ENCODE data around the gene MYH6.
A peak's percentile ranks its signal among the peaks of the same experiment; 100 is the strongest.

Gene MYH6

DNA sequence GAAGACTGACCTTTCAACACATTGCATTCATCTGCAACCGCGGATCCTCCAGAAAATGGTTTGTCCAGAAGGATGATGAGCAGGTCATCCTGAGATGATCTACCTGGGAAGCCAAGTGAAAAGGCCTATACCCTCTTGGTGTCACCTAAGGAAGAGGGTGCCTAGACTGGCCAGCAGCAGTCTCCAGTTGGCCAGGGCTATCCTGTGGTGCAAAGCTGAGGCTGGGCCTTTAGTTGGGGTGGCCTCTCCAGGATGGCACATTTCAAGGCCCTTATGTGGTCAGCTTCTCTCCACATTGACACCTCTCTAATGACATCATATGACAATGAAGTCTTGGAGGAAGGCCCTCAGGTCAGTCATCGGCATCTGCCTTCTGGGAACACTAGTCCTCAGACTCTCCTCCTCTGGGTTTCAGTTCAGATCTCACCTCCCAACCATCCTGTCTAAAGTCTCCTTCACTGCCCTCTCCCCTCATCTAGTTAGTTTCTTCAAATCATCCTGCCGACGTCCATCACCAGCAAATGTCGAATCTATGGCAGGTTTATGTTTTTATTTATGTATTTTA is 52.1 kb downstream of the MYH6 start:
- DNase-seq (ENCODE audit: low read depth), result no peak

DNA sequence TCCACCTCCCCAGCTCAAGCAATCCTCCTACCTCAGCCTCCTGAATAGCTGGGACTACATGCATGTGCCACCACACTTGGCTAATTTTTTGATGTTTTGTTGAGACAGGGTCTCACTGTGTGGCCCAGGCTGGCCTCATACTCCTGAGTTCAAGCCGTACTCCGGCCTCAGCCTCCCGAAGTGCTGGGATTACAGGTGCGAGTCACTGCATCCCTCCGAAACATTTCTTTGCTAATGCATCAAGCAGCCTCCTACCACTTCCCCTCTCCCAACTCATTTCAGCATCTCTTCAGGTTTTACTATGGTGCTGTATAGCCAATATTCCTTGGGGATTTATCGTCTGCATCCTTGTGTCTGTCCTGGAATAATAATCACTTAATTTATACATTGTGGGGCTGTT is 53.1 kb downstream of the MYH6 start:
- DNase-seq (ENCODE audit: low read depth), result no peak

- DNase-seq (ENCODE audit: low read depth), result no peak
These were observed 54.7 kb downstream of the MYH6 start for GRCh38 chr14:23353433-23353780.

DNA sequence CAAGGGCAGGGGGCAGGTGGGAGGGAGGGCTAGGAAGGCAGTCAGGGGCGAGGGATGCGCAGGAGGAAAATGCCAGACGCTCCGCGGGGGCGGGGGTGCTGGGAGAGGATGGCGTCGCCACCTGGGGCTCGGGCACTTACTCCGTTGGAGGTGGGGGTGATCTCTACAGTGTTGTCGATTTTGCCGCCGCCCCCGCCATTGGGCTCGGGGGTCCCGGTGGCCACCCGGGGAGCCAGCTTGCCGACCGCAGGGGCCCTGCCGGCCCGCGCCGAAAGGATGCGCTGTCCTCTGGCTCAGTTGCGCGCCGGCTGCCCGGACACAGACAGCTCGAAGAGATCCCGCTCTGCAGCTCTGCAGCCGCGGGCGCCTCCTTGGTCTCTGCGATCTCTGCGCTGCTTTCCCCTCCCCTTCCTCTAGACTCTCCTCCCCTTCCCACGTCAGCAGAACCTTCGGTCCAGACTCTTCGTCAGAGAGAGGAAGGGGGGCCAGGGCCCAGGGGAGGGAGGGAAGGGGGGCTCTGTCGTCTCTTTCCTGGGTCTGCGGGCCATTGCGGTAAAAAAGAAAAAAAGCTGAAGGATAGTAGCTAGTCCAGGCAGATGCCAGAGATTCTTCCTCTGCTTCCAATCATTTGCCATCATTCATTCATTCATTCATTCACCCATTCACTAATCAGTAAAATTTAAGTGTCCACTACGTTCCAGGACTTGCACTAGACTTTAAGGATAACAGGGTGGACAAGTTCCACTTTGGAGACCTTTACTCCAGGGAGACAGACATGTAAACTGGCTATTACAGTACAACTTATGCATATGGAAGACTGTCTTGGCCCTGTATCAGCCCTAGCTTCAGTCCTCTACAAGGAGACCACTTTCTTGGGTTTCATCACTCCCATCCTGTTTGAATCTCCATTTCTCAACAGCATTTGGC is 55.3 kb downstream of the MYH6 start, which contains the start of gene SLC22A17:
TSS of gene SLC22A17 (minus strand) at position 382 of the 927 bp plus-strand sequence.
- DNase-seq (ENCODE audit: low read depth), result peak; percentile 45

- DNase-seq (ENCODE audit: low read depth), result no peak
These were observed 56.2 kb downstream of the MYH6 start for GRCh38 chr14:23351681-23352505.

- DNase-seq (ENCODE audit: low read depth), result no peak
These were observed 58.8 kb downstream of the MYH6 start for GRCh38 chr14:23349156-23349845.

DNA sequence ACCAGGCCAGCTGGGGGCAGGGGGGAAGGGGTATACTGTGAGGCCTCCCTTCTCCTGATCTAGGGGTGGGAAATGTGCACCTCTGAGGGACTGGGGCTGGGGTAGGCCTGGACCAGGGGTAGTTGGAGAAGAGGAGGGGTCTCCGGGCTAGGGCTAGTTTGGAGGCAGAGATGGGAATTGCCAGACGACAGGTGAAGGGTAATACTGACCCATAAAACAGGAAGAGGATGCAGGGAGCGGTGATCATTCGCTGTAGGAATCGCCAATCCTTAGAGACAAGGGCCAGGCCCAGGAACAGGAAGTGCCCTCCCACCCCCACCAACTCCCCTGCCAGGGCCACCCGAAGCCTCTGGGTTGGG is 59.8 kb downstream of the MYH6 start:
- DNase-seq (ENCODE audit: low read depth), result no peak

GRCh38 chr14:23347406-23348296 is 60.4 kb downstream of the MYH6 start:
- DNase-seq (ENCODE audit: low read depth), result no peak

- DNase-seq (ENCODE audit: low read depth), result no peak
These were observed 61.2 kb downstream of the MYH6 start for GRCh38 chr14:23346693-23347405.

DNA sequence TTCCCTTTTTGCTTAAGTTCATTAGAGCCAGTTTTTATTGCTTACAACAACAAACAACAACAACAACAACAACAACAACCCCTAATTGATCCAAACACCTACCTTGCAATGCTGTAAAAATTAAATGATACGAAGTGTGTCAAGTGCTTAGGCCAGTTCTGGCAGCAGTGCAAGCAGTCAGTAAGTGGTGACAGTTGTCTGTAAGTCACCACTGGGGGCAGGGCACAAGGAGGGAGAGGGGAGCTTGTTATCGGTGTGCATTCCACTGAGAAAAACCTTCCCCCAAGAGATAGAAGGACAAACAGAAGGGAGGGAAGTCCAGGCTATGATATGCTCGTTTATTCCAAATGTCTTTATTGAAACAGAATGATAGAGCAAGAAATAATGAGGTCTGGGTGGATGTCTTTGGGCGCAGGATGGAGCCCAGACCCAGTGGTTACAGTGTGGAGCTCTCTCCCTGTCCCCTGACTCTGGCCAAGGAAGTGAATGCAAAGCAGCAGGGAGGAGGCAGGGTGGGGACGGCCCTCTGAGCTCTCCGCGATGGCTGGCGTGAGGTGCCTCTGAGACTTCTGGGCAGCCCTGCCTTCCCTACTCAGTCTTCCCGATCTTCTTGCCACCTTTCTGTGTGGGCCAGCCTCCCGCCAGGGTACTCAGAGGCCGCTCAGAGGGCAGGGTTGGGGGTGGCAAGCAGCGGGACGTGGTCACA is 61.9 kb downstream of the MYH6 start:
- no peak for DNase-seq (ENCODE audit: low read depth)

GRCh38 chr14:23344481-23344880 is 63.6 kb downstream of the MYH6 start:
- no peak for DNase-seq (ENCODE audit: low read depth)

DNA sequence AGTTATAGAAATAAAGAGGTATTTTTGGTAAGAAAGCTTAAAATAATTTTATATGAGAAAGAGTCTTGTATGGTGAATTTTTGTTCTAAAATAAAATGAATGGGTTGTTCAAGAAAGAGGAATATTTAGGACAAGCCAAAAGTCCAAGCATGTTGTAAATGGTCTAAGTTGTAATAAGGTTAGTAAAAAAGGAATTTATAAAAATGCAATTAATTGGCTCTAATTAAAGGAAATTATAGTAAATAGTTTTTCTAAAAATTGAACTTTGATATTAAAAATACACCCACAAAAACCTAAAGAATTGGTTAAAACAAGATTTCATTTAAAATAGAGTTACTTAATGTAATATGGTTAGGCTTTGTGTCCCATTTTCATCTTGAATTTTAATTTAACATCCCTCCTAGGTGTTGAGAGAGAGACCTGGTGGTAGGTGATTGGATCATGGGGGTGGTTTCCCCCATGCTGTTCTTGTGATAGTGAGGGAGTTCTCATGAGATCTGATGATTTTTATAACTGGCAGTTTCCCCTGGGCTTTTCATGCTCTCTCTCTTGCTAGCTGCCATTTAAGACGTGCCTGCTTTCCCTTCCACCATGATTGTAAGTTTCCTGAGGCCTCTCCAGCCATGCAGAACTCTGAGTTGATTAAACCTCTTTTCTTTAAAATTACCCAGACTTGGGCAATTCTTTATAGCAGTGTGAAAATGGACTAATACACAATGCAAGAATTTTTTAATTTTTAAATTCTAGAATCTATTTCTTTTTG is 68.4 kb downstream of the MYH6 start:
- DNase-seq (ENCODE audit: low read depth), result no peak

DNA sequence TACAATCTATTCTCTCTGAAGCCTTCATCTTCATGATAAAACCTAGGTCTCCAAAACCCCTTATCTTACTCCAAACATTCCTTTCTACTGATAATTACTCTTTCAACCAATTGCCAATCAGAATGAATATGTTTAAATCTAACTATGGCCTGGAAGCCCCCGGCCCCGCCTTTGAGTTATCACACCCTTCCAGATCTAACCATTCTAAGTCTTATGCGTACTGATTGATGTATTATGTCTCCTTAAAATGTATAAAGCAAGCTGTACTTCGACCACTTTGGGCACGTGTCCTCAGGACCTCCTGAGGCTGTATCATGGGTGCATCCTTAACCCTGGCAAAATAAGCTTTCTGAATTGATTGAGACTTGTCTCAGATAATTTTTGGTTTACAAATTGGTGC is 72.5 kb downstream of the MYH6 start:
- DNase-seq (ENCODE audit: low read depth), result no peak

Data from CMK (cell line).